H1 (cell line): ENCODE results near the gene CTSW. TPM values are rescaled to one million over a fixed set of nuclear protein-coding genes. Genes with fewer than 3 reads are reported as not detected.

Experiments
- CTCF ChIA-PET: fragments of 300-600 bp; sonication (Branson Sonifier 250); formaldehyde crosslinking; loops from one replicate; lab custom pipeline; 2021; ENCODE audit not compliant: partially characterized antibody; lab: Charles Lee
- POLR2A ChIA-PET: fragments of 300-600 bp; sonication (Branson Sonifier 250); formaldehyde crosslinking; loops from one replicate; lab custom pipeline; 2021; ENCODE audit warnings: inconsistent platforms; ENCODE audit not compliant: partially characterized antibody; lab: Charles Lee
- DNase-seq, 2 experiments: peaks; one replicate each; pipeline versions ENCODE4 v3.0.0 to v3.0.0-alpha.2; 2010 to 2022; ENCODE audit warnings: low spot score in 2 of 2, low read depth in 1 of 2, mixed read lengths in 1 of 2
- FAIRE-seq: peaks from 2 replicates; lab custom pipeline; 2011; peaks lifted over from hg19 to GRCh38; lab: Jason Lieb, UNC
- H2AFZ ChIP-seq: 2 replicates; pipeline ENCODE4 v1.8.1; 2012; ENCODE audit warnings: low read length, inconsistent platforms
- H2AK5ac ChIP-seq: 2 replicates; pipeline ENCODE4 v1.6.1; 2013; ENCODE audit warnings: low read depth, low read length
- H2BK120ac ChIP-seq: replicated peaks from 2 replicates; pipeline ENCODE3; 2013; ENCODE audit warnings: low read depth, low read length, inconsistent platforms
- H2BK12ac ChIP-seq: 2 replicates; pipeline ENCODE4 v1.6.1; 2013; ENCODE audit warnings: low read depth, low read length
- H2BK15ac ChIP-seq: 2 replicates; pipeline ENCODE4 v1.6.1; 2013; ENCODE audit warnings: low read length
- H2BK20ac ChIP-seq: 2 replicates; pipeline ENCODE4 v1.6.1; 2013; ENCODE audit warnings: low read length
- H2BK5ac ChIP-seq: 2 replicates; pipeline ENCODE4 v1.6.1; 2013; ENCODE audit warnings: low read depth, low read length
- H3K14ac ChIP-seq: 2 replicates; pipeline ENCODE4 v1.6.1; 2013; ENCODE audit warnings: inconsistent platforms; ENCODE audit not compliant: insufficient read length
- H3K18ac ChIP-seq: 2 replicates; pipeline ENCODE4 v1.6.1; 2013; ENCODE audit warnings: low read length; ENCODE audit errors: extremely low read depth
- H3K23ac ChIP-seq: 2 replicates; pipeline ENCODE4 v1.6.1; 2013; ENCODE audit warnings: inconsistent platforms; ENCODE audit not compliant: insufficient read length
- H3K23me2 ChIP-seq: 2 replicates; pipeline ENCODE4 v1.6.1; 2013; ENCODE audit warnings: low read depth, low read length
- H3K27ac ChIP-seq: 2 replicates; pipeline ENCODE4 v1.6.1; 2011; ENCODE audit warnings: low read depth, low read length, inconsistent platforms
- H3K27me3 ChIP-seq, 4 experiments: replicated peaks in 1 of 4; 1 replicate in 1 of 4; 2 replicates in 3 of 4; pipeline versions ENCODE4 v1.6.1 to v1.8.1; 2011 to 2013; ENCODE audit warnings: low read length in 3 of 4, mild to moderate bottlenecking in 3 of 4, inconsistent platforms in 2 of 4, mixed read lengths in 2 of 4, moderate library complexity in 1 of 4; ENCODE audit not compliant: control insufficient read depth in 3 of 4, insufficient read depth in 3 of 4; ENCODE audit errors: extremely low read depth in 1 of 4
- H3K36me3 ChIP-seq, 4 experiments: 2 replicates each; pipeline versions ENCODE4 v1.6.1 to v1.8.1; 2011 to 2013; ENCODE audit warnings: mild to moderate bottlenecking in 4 of 4, low read length in 3 of 4, moderate library complexity in 2 of 4, control low read depth in 1 of 4, inconsistent platforms in 1 of 4; ENCODE audit not compliant: insufficient read depth in 4 of 4, control insufficient read depth in 2 of 4
- H3K4ac ChIP-seq: replicated peaks from 2 replicates; pipeline ENCODE3; 2013; ENCODE audit warnings: low read length, low read depth, mixed read lengths, inconsistent platforms; ENCODE audit not compliant: insufficient read length
- H3K4me1 ChIP-seq, 4 experiments: replicated peaks in 1 of 4; 1 replicate in 1 of 4; 2 replicates in 3 of 4; pipeline versions ENCODE4 v1.6.1 to v1.8.1; 2011 to 2013; ENCODE audit warnings: low read length in 3 of 4, inconsistent platforms in 2 of 4, mixed read lengths in 1 of 4; ENCODE audit not compliant: insufficient read depth in 4 of 4, control insufficient read depth in 3 of 4
- H3K4me2 ChIP-seq, 2 experiments: 2 replicates each; pipeline versions ENCODE4 v1.6.1 to v1.8.1; 2011 to 2013; ENCODE audit warnings: low read depth in 2 of 2, low read length in 2 of 2, control low read depth in 1 of 2, inconsistent platforms in 1 of 2, mild to moderate bottlenecking in 1 of 2; ENCODE audit not compliant: insufficient read depth in 1 of 2
- H3K4me3 ChIP-seq, 4 experiments: fragments of 200-600, 300-600 bp in 1 of 4; sonication (generic), shearing (Covaris generic), sonication (Bioruptor Twin) in 1 of 4; 2 replicates each; pipeline versions ENCODE4 v1.5.1 to v1.8.1; 2011 to 2016; ENCODE audit warnings: low read length in 4 of 4, low read depth in 3 of 4, control low read depth in 2 of 4, inconsistent platforms in 2 of 4, mild to moderate bottlenecking in 2 of 4, mixed read lengths in 1 of 4, moderate library complexity in 1 of 4; ENCODE audit not compliant: insufficient read depth in 2 of 4; ENCODE audit errors: extremely low read depth in 1 of 4
- H3K56ac ChIP-seq: replicated peaks from 2 replicates; pipeline ENCODE3; 2013; ENCODE audit warnings: low read depth, mild to moderate bottlenecking, mixed read lengths, low read length, inconsistent platforms; ENCODE audit not compliant: insufficient read length
- H3K79me1 ChIP-seq: 2 replicates; pipeline ENCODE4 v1.6.1; 2013; ENCODE audit warnings: low read depth, low read length, control low read depth
- H3K79me2 ChIP-seq, 2 experiments: 2 replicates each; pipeline versions ENCODE4 v1.6.1 to v1.8.1; 2012 to 2013; ENCODE audit warnings: low read length in 2 of 2, mild to moderate bottlenecking in 2 of 2, inconsistent platforms in 1 of 2; ENCODE audit not compliant: insufficient read depth in 2 of 2, control insufficient read depth in 1 of 2
- H3K9ac ChIP-seq, 4 experiments: replicated peaks in 1 of 4; 1 replicate in 1 of 4; 2 replicates in 3 of 4; pipeline versions ENCODE4 v1.6.1 to v1.8.1; 2011 to 2013; ENCODE audit warnings: low read depth in 3 of 4, low read length in 3 of 4, control low read depth in 2 of 4, mild to moderate bottlenecking in 2 of 4, moderate library complexity in 2 of 4, inconsistent platforms in 1 of 4; ENCODE audit errors: extremely low read depth in 1 of 4
- H3K9me3 ChIP-seq, 2 experiments: 2 replicates each; pipeline versions ENCODE4 v1.6.1 to v1.8.1; 2012 to 2013; ENCODE audit warnings: mild to moderate bottlenecking in 2 of 2, moderate library complexity in 2 of 2, control low read depth in 1 of 2, inconsistent platforms in 1 of 2, low read depth in 1 of 2, low read length in 1 of 2, mixed read lengths in 1 of 2; ENCODE audit not compliant: insufficient read depth in 2 of 2
- H4K20me1 ChIP-seq, 2 experiments: replicated peaks in 1 of 2; 2 replicates each; pipeline versions ENCODE3 to v1.8.1; 2011 to 2013; ENCODE audit warnings: inconsistent platforms in 2 of 2, low read length in 2 of 2, mild to moderate bottlenecking in 1 of 2; ENCODE audit not compliant: insufficient read depth in 2 of 2, control insufficient read depth in 1 of 2
- H4K5ac ChIP-seq: 2 replicates; pipeline ENCODE4 v1.6.1; 2013; ENCODE audit warnings: low read length, low read depth, mixed read lengths, inconsistent platforms; ENCODE audit not compliant: insufficient read length
- H4K8ac ChIP-seq: 2 replicates; pipeline ENCODE4 v1.8.0; 2013; ENCODE audit warnings: mild to moderate bottlenecking, moderate library complexity, low read length, inconsistent platforms; ENCODE audit not compliant: insufficient read depth; ENCODE audit errors: extremely low read depth
- H4K91ac ChIP-seq: replicated peaks from 2 replicates; pipeline ENCODE3; 2013; ENCODE audit warnings: low read length, mixed read lengths, inconsistent platforms; ENCODE audit not compliant: insufficient read length
- BRCA1 ChIP-seq: IDR thresholded peaks from 2 replicates; pipeline ENCODE4 v1.6.1; 2012; ENCODE audit warnings: low read depth, low read length, improper control_type of control experiment
- CHD1 ChIP-seq: IDR thresholded peaks from 2 replicates; pipeline ENCODE4 v1.6.1; 2012; ENCODE audit warnings: low read depth, low read length, improper control_type of control experiment
- CREB1 ChIP-seq: IDR thresholded peaks from 2 replicates; pipeline ENCODE4 v1.6.1; 2012; ENCODE audit warnings: inconsistent platforms
- JUN ChIP-seq: IDR thresholded peaks from 2 replicates; pipeline ENCODE4 v1.6.1; 2011; ENCODE audit warnings: low read depth, mild to moderate bottlenecking, improper control_type of control experiment, low read length
- POLR2AphosphoS5 ChIP-seq: IDR thresholded peaks from 2 replicates; pipeline ENCODE4 v1.6.1; 2011; ENCODE audit warnings: low read depth, low read length
- RBBP5 ChIP-seq: IDR thresholded peaks from 2 replicates; pipeline ENCODE4 v1.7.1; 2012; ENCODE audit warnings: low read depth, mild to moderate bottlenecking, inconsistent platforms, low read length, moderate library complexity, borderline replicate concordance
- SP4 ChIP-seq: IDR thresholded peaks from 2 replicates; pipeline ENCODE4 v1.6.1; 2012; ENCODE audit warnings: low read length, inconsistent platforms
- YY1 ChIP-seq: IDR thresholded peaks from 2 replicates; pipeline ENCODE4 v1.6.1; 2011; ENCODE audit warnings: low read depth, mild to moderate bottlenecking, low read length
- WGBS, 2 experiments: shearing (Covaris generic) in 1 of 2; methylation state at CpG; one replicate each; pipeline versions ENCODE4 v1.1.6 to v1.1.7; 2013 to 2015; ENCODE audit warnings: low lambda C conversion rate in 2 of 2, mixed read lengths in 2 of 2, inconsistent platforms in 1 of 2, low coverage in 1 of 2, missing lambda C conversion rate in 1 of 2; ENCODE audit not compliant: insufficient replicate concordance in 2 of 2, insufficient coverage in 1 of 2, insufficient read length in 1 of 2; ENCODE audit errors: extremely low coverage in 1 of 2, missing lambda C conversion rate in 1 of 2; 5-methylcytosine and 5-hydroxymethylcytosine counted together
- polyA plus RNA-seq, 7 experiments: library from polyadenylated mRNA; depleted of rRNA in 3 of 7; stranded (reverse) in 5 of 7; unstranded in 2 of 7; fragments of >200 nt in 5 of 7; fragments of 200-250 nt in 2 of 7; gene quantifications; 1 replicate in 5 of 7; 2 replicates in 1 of 7; 4 replicates in 1 of 7; pipeline versions ENCODE4 v1.2.1 to v1.2.3, GENCODE V29; 2011 to 2013; ENCODE audit warnings: missing spikeins in 2 of 7, mixed read lengths in 2 of 7
- total RNA-seq: library from RNA; stranded (reverse); fragmentation: NEBNext Ultra II Directional; extraction: Animal tissue kit (Norgen Biotek cat#: 25700); gene quantifications from 2 replicates; pipeline ENCODE4 v1.2.1, GENCODE V29; 2021
- TF ChIP-seq, protein P1 (sequence below): IDR thresholded peaks from 2 replicates; pipeline ENCODE4 v1.6.1; 2012; ENCODE audit warnings: inconsistent platforms
- TF ChIP-seq, protein P2 (sequence below): IDR thresholded peaks from 2 replicates; pipeline ENCODE4 v1.6.1; 2012; ENCODE audit warnings: low read length, inconsistent platforms

Gene CTSW
- total and polyA plus RNA-seq, 2 of the 8 experiments (the other 6 are each of a cell fraction or from before 2014, with no cell fraction given): not detected

DNA sequence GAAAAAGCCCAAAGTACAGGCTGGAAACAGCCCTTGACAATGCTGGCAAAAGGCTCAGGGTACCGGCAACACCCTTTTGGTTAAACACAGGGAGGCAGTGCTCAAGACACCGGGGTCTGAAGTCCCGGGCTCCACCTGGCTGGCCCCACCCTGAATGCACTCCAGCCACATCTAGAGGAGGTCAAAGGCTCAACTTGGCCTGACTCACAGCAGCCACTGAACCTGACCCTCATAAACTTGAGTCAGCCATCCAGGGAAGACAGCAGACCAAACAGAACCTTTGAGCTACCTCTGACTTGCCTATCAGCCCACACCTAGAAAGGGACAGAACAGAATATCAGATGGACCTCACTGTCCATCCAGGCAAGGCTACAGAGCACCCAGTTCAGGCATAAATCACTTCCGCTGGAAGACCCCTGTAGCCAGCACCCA is 25.5 kb upstream of the CTSW start:
- H2AFZ ChIP-seq: no peak overlapping the region
- no peak overlapping the region for H4K91ac ChIP-seq
- no peak overlapping the region for H2BK5ac ChIP-seq
- H3K27ac ChIP-seq: no peak overlapping the region
- H3K56ac ChIP-seq: no peak overlapping the region
- no peak for FAIRE-seq
- H3K18ac ChIP-seq: no peak overlapping the region
- H3K27me3 ChIP-seq: no peaks in the 10 kb centered on the region
- no peak for DNase-seq
- H3K4ac ChIP-seq: no peak overlapping the region
- H3K4me3 ChIP-seq: no peak overlapping the region
- peaks cover 20% of the 10 kb centered on the region for H3K79me1 ChIP-seq
- WGBS, 2 experiments: 94% methylated on average over 4 of the region's 4 CpGs; no CpG with 5 or more reads in 1 of the 2 experiments
- peak overlapping the region; percentile 0; the same call in 1 of the 2 replicates for H4K8ac ChIP-seq
- no peak overlapping the region for H2BK15ac ChIP-seq
- H2BK12ac ChIP-seq: no peak overlapping the region
- peaks cover 17 to 34% (median 31%) of the 10 kb centered on the region in 4 experiments for H3K36me3 ChIP-seq
- CTCF ChIA-PET: interaction anchor here (1.3 to 15.2 kb wide), 6 partner anchors 8 to 134 kb away, joined by 4 to 283 read pairs (median 60); partner anchors contain the start of genes AP5B1, CCDC85B, CFL1 and CTSW
- TF ChIP-seq BRCA1 (no peak), YY1 (no peak), SP4 (no peak), RBBP5 (no peak), JUN (no peak), CREB1 (no peak), CHD1 (no peak), POLR2AphosphoS5 (peak; percentile 39; the same call in 1 of the 2 replicates)
- TF ChIP-seq, protein P1, sequence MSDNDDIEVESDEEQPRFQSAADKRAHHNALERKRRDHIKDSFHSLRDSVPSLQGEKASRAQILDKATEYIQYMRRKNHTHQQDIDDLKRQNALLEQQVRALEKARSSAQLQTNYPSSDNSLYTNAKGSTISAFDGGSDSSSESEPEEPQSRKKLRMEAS: no peak
- TF ChIP-seq, protein P2, sequence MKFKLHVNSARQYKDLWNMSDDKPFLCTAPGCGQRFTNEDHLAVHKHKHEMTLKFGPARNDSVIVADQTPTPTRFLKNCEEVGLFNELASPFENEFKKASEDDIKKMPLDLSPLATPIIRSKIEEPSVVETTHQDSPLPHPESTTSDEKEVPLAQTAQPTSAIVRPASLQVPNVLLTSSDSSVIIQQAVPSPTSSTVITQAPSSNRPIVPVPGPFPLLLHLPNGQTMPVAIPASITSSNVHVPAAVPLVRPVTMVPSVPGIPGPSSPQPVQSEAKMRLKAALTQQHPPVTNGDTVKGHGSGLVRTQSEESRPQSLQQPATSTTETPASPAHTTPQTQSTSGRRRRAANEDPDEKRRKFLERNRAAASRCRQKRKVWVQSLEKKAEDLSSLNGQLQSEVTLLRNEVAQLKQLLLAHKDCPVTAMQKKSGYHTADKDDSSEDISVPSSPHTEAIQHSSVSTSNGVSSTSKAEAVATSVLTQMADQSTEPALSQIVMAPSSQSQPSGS: 0 out of 2 replicates have a peak, but pooled peaks have one; percentile 20
- H2AK5ac ChIP-seq: no peak overlapping the region
- H2BK20ac ChIP-seq: no peak overlapping the region
- peaks cover 3% of the 10 kb centered on the region; the same call in 1 of the 2 replicates for H3K23me2 ChIP-seq
- no peak overlapping the region for H2BK120ac ChIP-seq
- H3K9ac ChIP-seq: no peak overlapping the region
- no peak overlapping the region for H3K14ac ChIP-seq
- H4K20me1 ChIP-seq: peaks cover 29 to 30% of the 10 kb centered on the region in 2 experiments
- H3K9me3 ChIP-seq: peaks cover 7 to 10% of the 10 kb centered on the region in 2 experiments; a peak in 2 of 4 replicates
- no peak overlapping the region for H4K5ac ChIP-seq
- no peak overlapping the region for H3K23ac ChIP-seq
- POLR2A ChIA-PET: interaction anchor here (1.1 to 38.3 kb wide), 11 partner anchors 16 to 230 kb away, joined by 3 to 1071 read pairs (median 6); partner anchors contain the start of genes CCDC85B, CFL1, CTSW and EFEMP2
- peaks cover 0 to 10% (median under 1%) of the 10 kb centered on the region in 4 experiments; a peak in 5 of 7 replicates for H3K4me1 ChIP-seq
- H3K4me2 ChIP-seq: no peak overlapping the region
- H3K79me2 ChIP-seq: peaks cover 15 to 36% of the 10 kb centered on the region in 2 experiments
